Endothelial cell of umbilical vein (primary cell): ENCODE measurements around the gene TMCC3. TPM values are rescaled to one million over a fixed set of nuclear protein-coding genes. Genes with fewer than 3 reads are reported as not detected.

Experiments
- BruUV-seq: library from RNA; stranded (reverse); fragments of 400-500 nt; replicated peaks from 2 replicates; lab custom pipeline; 2021; lab: Mats Ljungman, UMichigan
- CTCF ChIA-PET: fragments of 300-600, 350-600 bp; sonication (Branson Sonifier 250); formaldehyde crosslinking; loops from one replicate; lab custom pipeline; 2021; ENCODE audit warnings: antibody characterized with exemption, inconsistent platforms; lab: Charles Lee
- POLR2A ChIA-PET: fragments of 300-600, 350-600 bp; sonication (Branson Sonifier 250); formaldehyde crosslinking; loops from one replicate; lab custom pipeline; 2021; ENCODE audit warnings: antibody characterized with exemption, inconsistent platforms; lab: Charles Lee
- DNase-seq: peaks from one replicate; pipeline ENCODE4 v3.0.0-alpha.2; 2011; ENCODE audit warnings: low read depth, low spot score
- FAIRE-seq: peaks from 2 replicates; lab custom pipeline; 2011; peaks lifted over from hg19 to GRCh38; lab: Jason Lieb, UNC
- H2AFZ ChIP-seq: 2 replicates; pipeline ENCODE4 v1.6.0; 2012; ENCODE audit warnings: low read depth, low read length, control low read depth, inconsistent platforms
- H3K27ac ChIP-seq: 2 replicates; pipeline ENCODE4 v1.5.1; 2011; ENCODE audit warnings: low read depth, mild to moderate bottlenecking, control low read depth, low read length, moderate library complexity; ENCODE audit not compliant: insufficient read depth
- H3K27me3 ChIP-seq, 2 experiments: 2 replicates each; pipeline versions ENCODE4 v1.6.0 to v1.6.1; 2011; ENCODE audit warnings: low read length in 2 of 2, mixed read lengths in 1 of 2; ENCODE audit not compliant: control insufficient read depth in 2 of 2, insufficient read depth in 2 of 2
- H3K36me3 ChIP-seq, 2 experiments: 2 replicates in 1 of 2; 3 replicates in 1 of 2; pipeline ENCODE4 v1.5.1; 2011; ENCODE audit warnings: low read length in 2 of 2, mild to moderate bottlenecking in 1 of 2, moderate library complexity in 1 of 2; ENCODE audit not compliant: control insufficient read depth in 2 of 2, insufficient read depth in 2 of 2; ENCODE audit errors: extremely low read depth in 1 of 2
- H3K4me1 ChIP-seq: 3 replicates; pipeline ENCODE4 v1.5.1; 2011; ENCODE audit warnings: mild to moderate bottlenecking, low read length; ENCODE audit not compliant: control insufficient read depth, insufficient read depth; ENCODE audit errors: extremely low read depth
- H3K4me2 ChIP-seq: 2 replicates; pipeline ENCODE4 v1.6.1; 2011; ENCODE audit warnings: low read length, control low read depth, mixed read lengths; ENCODE audit not compliant: insufficient read depth
- H3K4me3 ChIP-seq, 3 experiments: fragments of 200-600 bp in 1 of 3; sonication (generic), shearing (Covaris generic) in 1 of 3; replicated peaks in 1 of 3; 2 replicates each; pipeline ENCODE4 v1.5.1; 2011 to 2016; ENCODE audit warnings: control low read depth in 3 of 3, low read length in 3 of 3, mild to moderate bottlenecking in 2 of 3, inconsistent platforms in 1 of 3, low read depth in 1 of 3, moderate library complexity in 1 of 3; ENCODE audit not compliant: insufficient read depth in 1 of 3
- H3K79me2 ChIP-seq: 2 replicates; pipeline ENCODE4 v1.6.0; 2012; ENCODE audit warnings: low read length, inconsistent platforms; ENCODE audit not compliant: control insufficient read depth, insufficient read depth
- H3K9ac ChIP-seq: replicated peaks from 2 replicates; pipeline ENCODE3; 2011; ENCODE audit warnings: low read length, control low read depth; ENCODE audit not compliant: insufficient read depth; ENCODE audit errors: extremely low read depth
- H3K9me1 ChIP-seq: replicated peaks from 3 replicates; pipeline ENCODE4 v1.6.0; 2011; ENCODE audit warnings: mild to moderate bottlenecking, low read length; ENCODE audit not compliant: control insufficient read depth, insufficient read depth; ENCODE audit errors: extremely low read depth
- H3K9me3 ChIP-seq: replicated peaks from 2 replicates; pipeline ENCODE4 v1.5.1; 2012; ENCODE audit warnings: low read length, inconsistent platforms; ENCODE audit not compliant: control insufficient read depth, insufficient read depth
- H4K20me1 ChIP-seq: replicated peaks from 2 replicates; pipeline ENCODE3; 2011; ENCODE audit warnings: mild to moderate bottlenecking, low read length; ENCODE audit not compliant: control insufficient read depth, insufficient read depth; ENCODE audit errors: extremely low read depth
- CTCF ChIP-seq, 2 donors: IDR thresholded peaks; 1 replicate in 1 of 2; 2 replicates in 1 of 2; pipeline ENCODE4 v1.5.1; 2011; ENCODE audit warnings: low read length in 2 of 2, mild to moderate bottlenecking in 2 of 2, moderate library complexity in 2 of 2, control low read depth in 1 of 2, inconsistent platforms in 1 of 2, low read depth in 1 of 2; ENCODE audit not compliant: insufficient read depth in 1 of 2; ENCODE audit errors: extremely low read depth in 1 of 2
- EZH2 ChIP-seq: IDR thresholded peaks from 2 replicates; pipeline ENCODE4 v1.6.1; 2012; ENCODE audit warnings: borderline replicate concordance, low read depth, mild to moderate bottlenecking, moderate library complexity, low read length, inconsistent platforms; ENCODE audit not compliant: severe bottlenecking
- GATA2 ChIP-seq: IDR thresholded peaks from 2 replicates; pipeline ENCODE4 v1.7.0; 2011; ENCODE audit warnings: low read depth, mild to moderate bottlenecking, moderate library complexity, mixed read lengths, low read length; ENCODE audit not compliant: insufficient read length, insufficient read depth
- JUN ChIP-seq: IDR thresholded peaks from 2 replicates; pipeline ENCODE4 v1.6.1; 2011; ENCODE audit warnings: borderline replicate concordance, low read depth; ENCODE audit not compliant: insufficient read length, insufficient read depth
- MAX ChIP-seq: IDR thresholded peaks from 2 replicates; pipeline ENCODE4 v1.6.1; 2011; ENCODE audit not compliant: insufficient read depth, insufficient read length
- MYC ChIP-seq: IDR thresholded peaks from one replicate; pipeline ENCODE4 v1.6.1; 2011; ENCODE audit warnings: mild to moderate bottlenecking, low read depth, low read length
- POLR2A ChIP-seq: IDR thresholded peaks from 2 replicates; pipeline ENCODE4 v1.6.1; 2012; ENCODE audit warnings: low read depth, mild to moderate bottlenecking, control low read depth, low read length
- POLR2AphosphoS5 ChIP-seq: IDR thresholded peaks from 2 replicates; pipeline ENCODE4 v1.6.1; 2012; ENCODE audit warnings: low read depth, mild to moderate bottlenecking, control low read depth, low read length, moderate library complexity; ENCODE audit not compliant: insufficient read depth
- dilution Hi-C: fragments of 300-500 bp; cut with MboI; formaldehyde crosslinking; loops from one replicate; pipeline ENCODE4 v1.15.0; 2019; ENCODE audit warnings: low sequenced_read_pairs; ENCODE audit not compliant: extremely low pct_ligation_motif_present
- intact Hi-C: fragments of 100-400 bp; cut with micrococcal nuclease; formaldehyde crosslinking; loops from one replicate; pipeline ENCODE4 v1.10.0; 2022
- polyA plus RNA-seq, 4 experiments: library from polyadenylated mRNA; depleted of rRNA in 3 of 4; stranded (reverse) in 3 of 4; unstranded in 1 of 4; fragments of >200 nt; gene quantifications; 2 replicates each; pipeline versions ENCODE4 v1.2.1 to v1.2.3, GENCODE V29; 2011 to 2012; ENCODE audit warnings: missing spikeins in 1 of 4
- total RNA-seq: library from RNA; stranded (reverse); gene quantifications from 2 replicates; pipeline ENCODE4 v1.2.3, GENCODE V29; 2021

TMCC3 gene
- total and polyA plus RNA-seq, 2 donors (not counting 3 experiments of a cell fraction or from before 2014, with no cell fraction given): 13.5 to 30.4 TPM

GRCh38 chr12:94674051-94674451, 23.7 kb upstream of the TMCC3 start:
- Histone ChIP-seq H3K9me1 (no peaks in the 10 kb centered on the region), H3K4me2 (peak overlapping the region; percentile 81), H3K27ac (peak overlapping the region; percentile 28), H2AFZ (peak overlapping the region; percentile 28), H3K4me1 (peaks cover 40% of the 10 kb centered on the region), H3K9ac (no peak overlapping the region), H3K27me3 (no peaks in the 10 kb centered on the region), H3K36me3 (no peaks in the 10 kb centered on the region), H4K20me1 (no peaks in the 10 kb centered on the region), H3K9me3 (no peaks in the 10 kb centered on the region), H3K79me2 (no peaks in the 10 kb centered on the region), H3K4me3 (no peak overlapping the region)
- intact Hi-C loops (no loop called here), dilution Hi-C loops (no loop called here)
- no peak for TF ChIP-seq POLR2AphosphoS5
- TF ChIP-seq MAX: no peak
- peak; percentile 71 for TF ChIP-seq GATA2
- TF ChIP-seq EZH2: no peak
- TF ChIP-seq POLR2A: no peak
- TF ChIP-seq MYC: no peak
- no peak for TF ChIP-seq CTCF (IDR thresholded peaks at IDR 0.05; ENCODE audit: extremely low read depth in 1 of 2, insufficient read depth in 1 of 2, low read depth in 1 of 2, low read length in 2 of 2)
- TF ChIP-seq JUN: no peak
- FAIRE-seq: peak; percentile 46
- peak; percentile 93 for DNase-seq
- BruUV-seq: no TSS peak
- ChIA-PET CTCF (interaction anchor here (0.6 to 1.6 kb wide), 12 partner anchors 9 to 125 kb away, joined by 3 to 8 read pairs (median 4); partner anchors contain the start of gene TMCC3), POLR2A (interaction anchor here (0.7 to 1.1 kb wide), 2 partner anchors 16 to 103 kb away, joined by 3 read pairs; no protein-coding TSS in a partner anchor)
